ENCODE data around the gene AMTN.

AMTN gene

GRCh38 chr4:70564033-70564432 lies 45.7 kb downstream of the AMTN start:
- no peak for DNase-seq

- DNase-seq, result no peak
Measured at GRCh38 chr4:70570796-70571195, 52.4 kb downstream of the AMTN start.

GRCh38 chr4:70571772-70572171 lies 53.4 kb downstream of the AMTN start:
- no peak for DNase-seq

GRCh38 chr4:70575964-70576363 lies 57.6 kb downstream of the AMTN start:
- no peak for DNase-seq

- DNase-seq, result no peak
Measured at GRCh38 chr4:70577220-70577927, 59.0 kb downstream of the AMTN start.

- no peak for DNase-seq
Measured at GRCh38 chr4:70581980-70582379, 63.6 kb downstream of the AMTN start.

Measured in activated effector memory CD4-positive, alpha-beta T cell treated with anti-CD3 and anti-CD28 coated beads, Interleukin-2, amount 50 U/mL, for 16 hours (primary cell).